Endometrial microvascular endothelial cells (primary cell): Measurements from ENCODE around the gene AHCTF1. TPM values are rescaled to one million over a fixed set of nuclear protein-coding genes. Genes with fewer than 3 reads are reported as not detected.
"Not testable (repeated sequence)": the region's sequence is repeated elsewhere in the genome, so short reads cannot be mapped to it uniquely, and the experiment has no call there.

Experiments used
- in situ Hi-C: cut with HindIII; loops from 2 replicates; pipeline ENCODE4 v1.10.0; 2017; ENCODE audit warnings: low sequenced_read_pairs, low pct_unique_long_range_greater_than_20kb; ENCODE audit errors: inconsistent ontology term
- total RNA-seq: library from RNA; depleted of rRNA; stranded (reverse); fragments of >200 nt; gene quantifications from one replicate; pipeline ENCODE4 v1.2.3, GENCODE V29; 2015; ENCODE audit errors: inconsistent ontology term

Gene AHCTF1
- total RNA-seq, 1 donor from 2014 or later = 26.5 TPM

DNA sequence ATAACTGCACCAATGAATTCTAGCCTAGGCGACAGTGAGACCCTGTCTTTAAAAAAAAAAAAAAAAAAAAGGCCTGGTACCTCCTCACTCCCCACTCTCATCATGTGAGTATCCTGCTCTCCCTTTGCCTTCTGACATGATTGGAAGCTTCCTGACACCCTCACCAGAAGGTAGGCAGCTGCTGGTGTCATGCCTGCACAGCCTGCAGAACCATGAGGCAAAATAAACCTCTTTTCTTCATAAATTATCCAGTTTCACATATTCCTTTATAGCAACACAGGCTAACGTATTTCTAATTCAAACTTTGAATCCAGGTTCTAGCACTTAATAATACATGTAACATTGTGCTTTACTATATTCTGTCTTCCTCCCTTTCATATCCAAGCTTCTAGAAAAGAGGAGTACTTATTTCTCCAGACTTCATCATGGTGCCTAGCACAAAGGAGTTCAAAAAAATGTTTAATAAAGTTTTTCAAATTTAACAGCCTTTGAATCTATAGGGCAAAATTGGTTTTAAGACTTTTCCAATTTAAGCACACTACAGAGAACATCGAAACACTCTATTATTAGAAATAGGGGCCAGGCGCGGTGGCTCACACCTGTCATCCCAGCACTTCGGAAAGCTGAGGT is 5.6 kb downstream of the AHCTF1 start:
- in situ Hi-C loops = no loop called here

DNA sequence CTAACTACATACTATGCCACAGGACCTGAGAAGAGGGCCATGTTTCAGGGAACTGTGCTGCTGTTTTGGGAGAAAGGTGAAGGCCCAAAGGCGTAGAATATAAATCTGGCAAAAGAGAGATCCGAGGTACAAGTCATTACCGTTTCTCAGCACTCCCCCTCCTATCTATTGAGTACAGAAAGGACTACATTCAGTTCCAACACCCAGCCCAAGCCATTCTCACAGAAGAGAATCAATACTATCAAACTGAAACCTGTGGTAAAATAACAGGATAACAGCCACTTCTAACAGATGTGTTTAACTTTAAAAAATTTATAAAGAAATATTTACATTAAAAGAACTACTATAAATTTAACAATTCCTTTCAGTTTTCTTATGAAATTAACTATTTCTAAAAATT is 7.8 kb downstream of the AHCTF1 start:
- in situ Hi-C loops = no loop called here

DNA sequence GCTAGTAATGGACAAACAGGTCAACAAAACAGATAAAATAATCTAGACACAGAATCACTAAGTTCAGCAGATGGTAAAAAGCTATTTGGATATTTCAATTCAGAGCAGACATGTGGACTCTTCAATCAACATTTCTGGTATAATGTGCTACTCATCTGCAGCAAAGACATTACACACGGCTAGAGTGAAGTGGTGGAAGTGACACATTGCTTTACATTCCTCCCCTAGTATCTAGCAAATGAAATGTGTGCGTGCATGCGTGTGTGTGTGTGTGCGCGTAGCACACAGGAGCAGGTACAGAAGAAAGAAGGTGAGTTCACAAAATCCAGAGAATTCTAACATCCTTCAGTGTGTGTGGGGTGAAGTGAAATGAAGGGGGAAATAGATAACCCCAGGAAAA is 8.3 kb downstream of the AHCTF1 start:
- in situ Hi-C loops = no loop called here

DNA sequence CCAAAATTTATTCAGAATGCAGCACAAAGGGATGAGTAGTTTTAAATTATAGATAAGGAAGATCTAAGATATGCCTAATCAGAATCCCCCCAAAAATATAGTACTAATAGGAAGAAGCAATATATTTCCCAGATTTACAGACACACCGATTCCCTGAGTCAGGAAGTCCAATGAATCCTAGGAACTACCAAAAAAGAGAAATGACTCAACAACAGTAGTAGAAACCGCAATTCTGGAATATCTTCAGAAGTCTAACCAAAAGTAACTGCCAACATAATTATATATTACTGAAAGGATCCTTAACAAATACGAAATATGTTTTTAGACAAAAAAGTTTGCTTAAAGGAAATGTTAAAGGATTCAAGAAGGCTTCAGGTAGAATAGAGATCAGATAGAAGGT is 10.3 kb downstream of the AHCTF1 start:
- in situ Hi-C loops = no loop called here

DNA sequence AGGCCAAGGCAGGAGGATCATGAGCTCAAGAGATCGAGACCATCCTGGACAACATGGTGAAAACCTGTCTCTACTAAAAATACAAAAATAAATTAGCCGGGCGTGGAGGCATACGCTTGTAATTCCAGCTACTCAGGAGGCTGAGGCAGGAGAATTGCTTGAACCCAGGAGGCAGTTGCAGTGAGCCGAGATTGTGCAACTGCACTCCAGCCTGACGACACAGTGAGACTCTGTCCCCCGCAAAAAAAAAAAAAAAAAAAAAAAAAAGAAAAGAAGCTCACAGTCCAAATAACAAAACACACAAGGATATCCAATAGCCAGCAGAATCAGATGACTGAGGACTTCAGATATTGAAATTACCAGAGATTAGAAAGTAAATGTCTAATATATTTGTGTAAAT is 11.8 kb downstream of the AHCTF1 start:
- in situ Hi-C loops = no loop called here

DNA sequence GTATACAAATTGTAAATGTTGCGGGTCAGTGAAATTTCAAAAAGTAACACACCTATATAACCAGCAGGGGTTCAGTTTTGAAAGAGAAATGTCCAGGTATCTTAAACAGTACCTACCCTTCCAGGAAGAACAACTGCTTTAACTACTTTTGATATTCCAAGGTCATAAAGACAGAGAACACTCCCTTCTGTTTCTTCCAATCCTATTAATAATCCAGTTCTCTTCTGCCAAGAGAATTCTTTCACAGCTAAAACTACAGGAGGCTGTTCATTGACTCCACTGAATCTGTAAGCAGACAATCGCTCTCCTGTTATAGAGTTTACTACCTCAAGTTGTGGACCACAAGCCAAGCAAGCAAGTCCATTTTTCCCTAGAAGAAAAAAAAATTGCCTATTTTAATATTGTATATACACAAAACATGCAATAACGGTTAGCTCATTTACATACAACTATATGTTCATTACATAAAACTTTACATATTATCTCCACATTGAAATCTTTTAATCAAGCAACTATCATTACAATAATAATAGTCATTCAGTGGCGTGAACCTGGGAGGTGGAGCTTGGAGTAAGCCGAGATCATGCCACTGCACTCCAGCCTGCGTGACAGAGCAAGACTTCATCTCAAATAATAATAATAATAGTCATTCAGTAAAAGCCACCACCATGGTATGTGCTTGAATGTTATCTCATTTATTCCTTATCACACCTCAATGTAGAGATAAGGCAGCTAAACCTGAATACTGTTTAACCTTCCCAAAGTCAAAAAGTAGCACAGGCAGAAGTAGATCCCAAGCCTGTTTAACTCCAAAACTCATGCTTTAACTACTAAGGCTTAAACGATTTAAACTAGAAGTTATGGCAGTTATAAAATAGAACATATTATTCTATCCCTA is 15.5 kb downstream of the AHCTF1 start:
- in situ Hi-C loops = not testable (repeated sequence)

DNA sequence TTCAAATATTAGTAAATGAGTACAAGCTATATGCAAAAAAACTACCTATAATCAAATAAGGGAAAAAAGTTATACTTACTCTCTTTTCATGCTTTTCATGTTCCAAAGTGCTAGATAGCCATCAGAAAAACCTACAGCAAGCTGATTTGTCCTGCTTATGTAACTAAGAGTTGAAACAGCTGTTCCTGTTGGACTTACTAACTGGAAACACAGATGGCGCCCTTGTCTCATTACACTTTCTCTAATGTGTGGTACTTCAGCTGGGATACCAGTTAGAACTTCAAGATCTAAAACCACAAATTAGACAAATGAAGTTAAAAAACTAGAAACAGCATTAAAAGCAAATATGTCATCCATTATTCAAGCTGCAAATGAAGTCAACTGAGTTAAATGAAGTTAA is 24.3 kb downstream of the AHCTF1 start:
- in situ Hi-C loops = no loop called here

DNA sequence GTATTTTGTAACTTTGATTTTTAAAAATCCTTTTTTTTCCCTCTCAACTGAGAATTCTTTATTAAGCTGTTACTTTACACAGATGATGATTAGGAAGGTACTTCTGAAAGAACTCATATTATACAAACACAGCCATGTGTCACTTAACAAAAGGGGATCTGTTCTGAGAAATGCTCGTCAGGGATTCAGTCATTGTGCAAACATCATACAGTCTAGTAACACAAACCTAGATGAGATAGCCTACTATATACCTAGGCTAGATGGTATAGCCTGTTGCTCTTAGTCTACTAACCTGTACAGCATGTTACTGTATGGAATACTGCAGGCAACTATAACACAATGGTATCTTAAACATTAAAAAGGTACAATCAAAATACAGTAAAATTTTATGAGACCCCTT is 24.9 kb downstream of the AHCTF1 start:
- in situ Hi-C loops = no loop called here

DNA sequence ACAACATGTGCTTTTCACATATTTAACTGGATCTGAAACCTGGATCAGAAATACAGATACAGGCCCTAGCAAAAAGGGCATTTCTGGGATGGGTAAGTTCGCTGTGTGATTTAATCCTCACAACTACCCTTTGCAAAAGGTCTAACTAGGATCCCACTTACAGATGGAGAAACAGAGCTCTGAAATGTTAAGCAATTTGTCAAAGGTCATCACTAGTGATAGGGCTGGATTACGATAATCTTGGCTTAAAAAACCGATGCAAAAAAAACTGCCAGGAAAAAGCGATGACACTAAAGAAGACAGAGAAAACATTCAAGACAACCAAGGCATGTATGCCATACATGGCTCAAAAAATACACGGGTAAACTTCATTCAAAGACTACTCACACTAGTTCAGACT is 29.9 kb downstream of the AHCTF1 start:
- in situ Hi-C loops = no loop called here

DNA sequence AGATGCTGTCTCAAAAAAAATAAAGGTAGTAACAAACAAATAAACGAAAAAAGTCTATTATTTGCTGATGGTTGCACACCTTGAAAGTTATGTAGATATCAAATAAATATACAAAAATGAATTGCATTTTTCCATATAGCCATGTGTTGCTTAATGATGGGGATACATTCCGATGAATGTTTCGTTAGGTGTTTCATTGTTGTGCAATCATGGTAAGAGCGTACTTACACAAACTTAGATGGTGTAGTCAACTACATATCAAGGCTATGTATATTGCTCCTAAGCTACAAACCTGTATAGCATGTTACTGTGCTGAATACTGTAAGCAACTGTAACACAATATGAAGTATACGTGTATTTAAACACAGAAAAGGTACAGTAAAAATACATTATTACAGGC is 34.4 kb downstream of the AHCTF1 start:
- in situ Hi-C loops = no loop called here

DNA sequence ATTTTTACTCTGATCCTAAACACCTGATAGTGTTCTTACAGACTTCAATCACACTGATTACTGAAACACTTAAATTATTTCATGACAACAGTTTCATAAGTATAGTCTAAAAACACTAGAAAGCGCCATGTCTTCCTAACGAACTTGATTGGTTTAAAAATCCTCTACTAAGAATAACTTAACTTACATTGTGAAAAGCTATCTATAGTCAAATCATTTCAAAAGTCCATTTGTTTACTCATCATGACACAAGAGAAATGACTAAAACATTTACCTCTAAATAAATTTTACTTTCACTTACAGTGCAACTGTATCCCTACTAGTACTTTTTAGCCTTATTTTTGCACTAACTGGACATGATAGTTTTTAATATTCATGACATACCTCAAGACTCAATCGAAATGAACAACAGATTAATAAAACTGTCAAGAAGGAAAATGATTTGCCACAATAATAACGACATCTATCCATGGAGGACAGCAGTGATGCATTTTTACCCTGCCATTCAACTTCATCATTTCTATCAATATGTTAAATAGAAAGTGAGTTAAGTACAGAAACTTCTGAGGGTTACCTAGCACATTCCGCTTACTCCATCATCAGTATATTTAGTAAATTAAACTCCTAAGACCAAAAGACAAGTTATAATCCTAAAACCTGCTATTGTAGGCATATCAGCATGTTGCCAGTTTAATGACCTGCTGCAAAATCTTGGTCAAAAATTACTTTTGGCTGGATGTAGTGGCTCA is 38.4 kb downstream of the AHCTF1 start:
- in situ Hi-C loops = no loop called here

DNA sequence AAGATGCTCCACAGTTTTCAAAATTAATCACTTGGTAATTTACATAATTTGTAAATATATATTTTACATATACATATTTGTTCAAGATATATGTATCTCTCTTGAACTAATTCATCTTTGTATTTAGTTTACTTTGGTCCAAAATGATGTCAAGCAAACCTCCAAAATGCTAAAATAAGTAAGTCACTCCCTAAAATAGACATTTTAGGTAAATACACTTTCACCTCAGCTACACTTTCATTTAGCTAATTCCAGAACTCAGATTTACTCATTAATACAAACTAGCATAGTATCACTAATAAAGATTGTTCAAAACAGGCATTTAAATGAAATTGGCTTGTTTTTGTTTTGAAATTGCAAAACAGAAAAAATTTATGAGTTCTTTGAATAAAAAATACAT is 40.6 kb downstream of the AHCTF1 start:
- in situ Hi-C loops = no loop called here

DNA sequence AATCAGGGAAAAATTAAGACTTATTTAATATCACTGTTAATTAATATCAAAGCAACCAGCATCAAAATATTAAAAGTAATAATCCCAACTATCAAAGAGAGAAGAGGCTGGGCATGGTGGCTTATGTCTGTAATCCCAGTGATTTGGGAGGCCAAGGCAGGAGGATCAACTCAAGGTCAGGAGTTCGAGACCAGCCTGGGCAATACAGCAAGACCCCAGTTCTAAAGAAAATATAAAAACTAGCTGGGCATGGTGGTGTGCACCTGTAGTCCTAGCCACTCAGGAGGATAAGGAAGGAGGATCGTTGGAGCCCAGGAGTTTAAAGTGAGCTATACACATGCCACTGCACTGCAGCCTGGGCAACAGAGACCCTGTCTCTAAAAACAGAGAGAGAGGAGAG is 43.2 kb downstream of the AHCTF1 start:
- in situ Hi-C loops = no loop called here

DNA sequence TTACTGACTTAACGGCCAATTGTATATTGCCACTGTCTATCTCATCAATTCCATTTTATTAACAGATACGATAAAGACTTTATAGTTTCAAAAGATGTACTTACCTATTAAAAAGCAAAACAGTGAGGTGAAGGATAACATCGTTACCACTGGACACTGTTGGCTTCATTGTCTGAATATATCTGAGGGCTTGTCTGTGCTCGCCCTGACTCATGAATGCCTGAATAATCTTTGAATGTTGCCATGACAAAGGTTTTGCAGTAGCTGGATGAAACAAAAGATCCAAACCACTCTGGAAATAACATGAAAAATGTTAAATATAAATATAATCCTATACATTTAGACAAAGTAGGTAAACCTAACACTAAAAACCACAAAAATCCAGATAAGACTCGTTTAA is 46.4 kb downstream of the AHCTF1 start:
- in situ Hi-C loops = not testable (repeated sequence)

DNA sequence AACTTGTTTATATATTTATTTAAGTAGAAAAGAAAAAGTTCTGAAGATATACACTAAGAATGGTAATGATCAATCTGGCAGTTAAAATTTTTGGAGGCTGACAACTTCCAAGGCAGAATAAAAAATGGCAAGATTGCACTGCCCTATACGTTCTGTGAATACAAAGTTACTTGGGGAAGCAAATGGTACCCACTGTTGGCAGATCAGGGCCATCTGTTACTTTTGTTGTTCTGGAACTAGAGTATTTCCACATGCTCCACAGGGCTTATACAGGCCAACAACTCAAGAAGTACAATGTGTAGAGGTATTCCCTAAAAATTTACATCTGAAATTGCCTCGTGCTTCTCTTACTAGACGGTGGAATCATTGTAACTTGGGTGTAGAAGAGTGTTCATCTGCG is 53.2 kb downstream of the AHCTF1 start:
- in situ Hi-C loops = no loop called here

DNA sequence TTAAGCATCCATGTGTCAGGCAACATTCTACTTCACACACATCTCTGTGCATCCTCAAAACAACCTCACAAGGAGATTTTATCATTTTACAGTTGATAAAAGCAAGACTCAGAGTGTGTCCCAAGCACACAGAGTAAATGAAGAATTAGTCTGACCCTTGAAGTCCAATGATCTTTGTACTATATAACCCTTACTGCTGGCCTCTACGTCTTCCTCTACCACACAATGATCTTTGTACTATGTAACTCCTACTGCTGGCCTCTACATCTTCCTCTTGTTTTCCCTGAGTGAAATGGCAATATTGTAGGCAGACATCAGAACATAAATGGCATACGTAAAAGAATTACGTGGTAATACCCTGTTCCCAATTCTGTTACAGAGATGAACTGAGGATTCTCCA is 55.3 kb downstream of the AHCTF1 start:
- in situ Hi-C loops = no loop called here

DNA sequence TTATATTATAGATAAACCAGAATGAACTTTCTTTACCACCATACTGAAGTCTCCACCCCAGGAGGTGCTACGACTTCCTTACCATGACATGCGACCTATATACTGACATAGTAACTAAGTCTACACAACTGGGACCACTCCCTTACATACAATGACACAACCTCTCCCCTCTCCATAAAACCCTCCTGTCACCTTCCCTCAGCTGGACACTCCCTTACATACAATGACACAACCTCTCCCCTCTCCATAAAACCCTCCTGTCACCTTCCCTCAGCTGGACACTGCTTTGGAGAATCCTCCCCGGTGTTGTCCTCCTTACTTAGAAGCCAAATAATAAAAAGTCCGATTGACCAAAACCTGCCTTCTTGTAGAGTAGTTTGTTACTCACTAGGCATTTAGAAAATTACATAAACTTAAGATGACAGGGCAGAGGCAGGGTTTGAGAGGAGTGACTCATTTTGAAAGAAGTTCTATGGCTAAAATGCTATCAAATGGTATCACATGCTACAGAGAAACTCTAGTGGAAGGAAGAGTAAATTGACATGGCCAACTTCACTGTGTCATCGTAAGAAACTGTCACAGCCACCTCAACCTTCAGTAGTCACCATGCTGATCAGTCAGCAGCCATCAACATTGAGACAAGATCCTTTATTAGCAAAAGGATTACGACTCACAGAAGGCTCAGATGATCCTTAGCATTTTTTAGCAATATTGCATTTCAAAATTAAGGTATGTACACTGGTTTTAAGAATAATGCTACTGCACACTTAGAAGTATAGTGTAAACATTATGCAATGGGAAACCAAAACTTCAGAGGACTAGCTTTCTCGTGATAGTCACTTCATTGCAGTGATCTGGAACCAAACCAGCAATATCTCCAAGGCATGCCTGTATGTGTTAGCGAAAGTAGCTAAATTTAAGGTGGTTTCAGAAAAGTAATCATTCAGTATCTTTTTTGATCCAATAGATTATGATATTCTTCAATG is 56.4 kb downstream of the AHCTF1 start:
- in situ Hi-C loops = no loop called here

DNA sequence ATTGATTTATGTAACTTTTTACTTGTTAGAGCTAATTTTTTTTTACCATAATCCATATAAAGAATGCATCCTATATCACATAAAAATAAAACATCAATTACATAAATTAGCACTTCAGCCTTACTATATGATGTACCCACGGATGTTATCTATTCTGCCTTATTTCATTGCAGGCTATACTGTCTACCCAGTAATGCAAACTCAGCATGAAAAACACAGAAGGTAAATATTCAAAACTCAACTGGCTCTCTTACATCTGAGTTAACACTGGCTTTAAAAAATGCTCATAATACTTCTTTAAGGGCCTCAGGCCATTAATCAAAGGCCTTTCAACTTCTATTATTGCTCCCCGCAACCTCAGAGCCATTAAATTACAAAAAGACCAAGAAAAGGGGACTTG is 65.8 kb downstream of the AHCTF1 start:
- in situ Hi-C loops = no loop called here

DNA sequence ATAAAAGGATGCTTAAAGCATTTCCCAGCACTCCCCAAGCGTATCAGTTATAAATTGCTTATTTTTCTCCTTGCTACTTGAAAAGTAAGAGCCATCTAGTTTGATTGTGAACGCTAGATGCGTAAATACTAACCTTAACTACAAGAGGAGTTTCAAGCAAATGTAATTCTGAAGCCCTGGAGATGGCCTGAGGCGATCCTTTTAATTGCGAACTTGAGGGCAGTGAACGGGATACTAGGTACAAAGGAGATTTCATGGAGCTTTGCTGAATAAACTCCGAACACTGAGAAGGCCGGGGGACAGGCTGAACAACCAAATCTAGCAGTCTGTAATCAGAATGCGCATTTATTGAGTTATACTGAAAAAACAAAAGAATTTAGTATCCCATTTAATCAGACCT is 68.0 kb downstream of the AHCTF1 start:
- in situ Hi-C loops = not testable (repeated sequence)
